Nephron progenitor cell (in vitro differentiated cells): ENCODE results near the gene GLUL.
A peak's percentile ranks its signal among the peaks of the same experiment; 100 is the strongest.

Experiments
- DNase-seq: peaks from one replicate; pipeline ENCODE4 v3.0.0; 2021
- H3K27ac Mint-ChIP-seq: 2 replicates; pipeline ENCODE4 v1.8.0; 2021; ENCODE audit warnings: mild to moderate bottlenecking, moderate library complexity, mixed read lengths
- H3K27me3 Mint-ChIP-seq: 2 replicates; pipeline ENCODE4 v1.8.0; 2021; ENCODE audit warnings: mild to moderate bottlenecking, low read depth, mixed read lengths; ENCODE audit not compliant: poor library complexity
- H3K36me3 Mint-ChIP-seq: 2 replicates; pipeline ENCODE4 v1.8.0; 2021; ENCODE audit warnings: low read depth, mixed read lengths
- H3K4me1 Mint-ChIP-seq: 2 replicates; pipeline ENCODE4 v1.8.0; 2021; ENCODE audit warnings: mixed read lengths
- H3K4me3 Mint-ChIP-seq: 2 replicates; pipeline ENCODE4 v1.8.0; 2021; ENCODE audit warnings: mild to moderate bottlenecking, moderate library complexity, mixed read lengths
- H3K9me3 Mint-ChIP-seq: 2 replicates; pipeline ENCODE4 v1.8.0; 2021; ENCODE audit warnings: mild to moderate bottlenecking, moderate library complexity, mixed read lengths
- TF ChIP-seq, protein P1 (sequence below): fragments of 200-600 bp; sonication (generic); IDR thresholded peaks from 2 replicates; pipeline ENCODE4 v1.5.0; 2021; ENCODE audit warnings: antibody characterized with exemption

The GLUL gene

DNA sequence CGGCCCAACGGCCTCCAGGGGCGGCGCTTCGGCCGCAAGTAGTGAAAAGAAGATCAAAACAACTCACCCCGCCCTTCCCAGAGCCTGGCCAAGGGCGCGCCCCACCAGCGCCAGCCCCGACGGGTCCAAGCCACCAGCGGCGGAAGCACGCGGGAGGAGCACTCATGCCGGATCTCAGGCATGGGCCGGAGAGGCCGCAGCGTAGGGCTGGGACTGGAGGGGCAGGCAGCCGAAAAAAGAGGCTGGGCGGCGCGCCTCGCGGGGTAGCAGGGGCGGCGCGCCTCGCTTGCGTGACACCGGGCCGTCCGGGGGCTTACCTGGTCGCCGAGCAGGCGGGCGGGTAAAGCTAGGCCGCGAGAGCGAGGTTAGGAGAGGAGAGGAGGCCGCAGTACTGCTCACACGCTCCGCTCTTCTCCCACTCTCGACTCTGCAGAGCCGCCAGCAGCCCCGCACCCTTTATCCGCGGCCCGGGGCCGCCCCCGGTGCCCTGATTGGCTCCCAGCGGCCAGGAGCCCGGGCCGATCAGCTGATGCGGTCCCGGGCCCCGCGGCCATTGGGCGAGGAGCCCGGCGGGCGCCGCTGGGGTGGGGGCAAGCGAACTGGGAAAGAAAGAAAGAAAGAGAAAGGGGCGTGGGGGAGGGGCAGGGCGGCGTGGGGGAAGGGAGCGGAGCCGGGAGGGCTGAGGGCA lies at the start of gene GLUL:
Gene GLUL (minus strand): TSS at position 429 of the 688 bp plus-strand sequence. CDS start 3,053 bp downstream, outside the sequence.
- Mint-ChIP-seq H3K27ac (peak within 1 kb of the TSS; percentile 100), H3K9me3 (no peaks in the 10 kb centered on the region), H3K4me3 (peak within 1 kb of the TSS; percentile 100), H3K27me3 (peaks cover 3% of the 10 kb centered on the region), H3K36me3 (peaks cover 39% of the 10 kb centered on the region), H3K4me1 (peaks cover 69% of the 10 kb centered on the region)
- peak; percentile 95 for DNase-seq
- TF ChIP-seq, protein P1, sequence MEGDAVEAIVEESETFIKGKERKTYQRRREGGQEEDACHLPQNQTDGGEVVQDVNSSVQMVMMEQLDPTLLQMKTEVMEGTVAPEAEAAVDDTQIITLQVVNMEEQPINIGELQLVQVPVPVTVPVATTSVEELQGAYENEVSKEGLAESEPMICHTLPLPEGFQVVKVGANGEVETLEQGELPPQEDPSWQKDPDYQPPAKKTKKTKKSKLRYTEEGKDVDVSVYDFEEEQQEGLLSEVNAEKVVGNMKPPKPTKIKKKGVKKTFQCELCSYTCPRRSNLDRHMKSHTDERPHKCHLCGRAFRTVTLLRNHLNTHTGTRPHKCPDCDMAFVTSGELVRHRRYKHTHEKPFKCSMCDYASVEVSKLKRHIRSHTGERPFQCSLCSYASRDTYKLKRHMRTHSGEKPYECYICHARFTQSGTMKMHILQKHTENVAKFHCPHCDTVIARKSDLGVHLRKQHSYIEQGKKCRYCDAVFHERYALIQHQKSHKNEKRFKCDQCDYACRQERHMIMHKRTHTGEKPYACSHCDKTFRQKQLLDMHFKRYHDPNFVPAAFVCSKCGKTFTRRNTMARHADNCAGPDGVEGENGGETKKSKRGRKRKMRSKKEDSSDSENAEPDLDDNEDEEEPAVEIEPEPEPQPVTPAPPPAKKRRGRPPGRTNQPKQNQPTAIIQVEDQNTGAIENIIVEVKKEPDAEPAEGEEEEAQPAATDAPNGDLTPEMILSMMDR = no peak

DNA sequence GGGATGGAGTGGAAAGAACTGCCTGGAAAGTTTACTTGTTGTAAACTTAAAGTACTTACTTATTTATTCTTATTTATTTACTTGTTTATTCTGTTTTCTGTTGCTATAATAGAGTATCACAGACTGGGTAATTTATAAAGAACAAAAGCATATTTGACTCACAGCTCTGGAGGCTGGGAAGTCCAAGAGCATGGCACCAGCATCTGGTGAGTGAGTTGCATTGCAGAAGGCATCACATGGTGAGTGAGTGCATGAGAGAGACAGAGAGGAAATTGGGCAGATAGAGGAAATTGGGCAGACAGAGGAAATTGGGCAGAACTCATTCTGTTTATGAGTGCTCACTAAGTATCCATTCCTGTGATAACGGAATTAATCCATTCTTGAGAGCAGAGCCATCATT lies 46.7 kb upstream of the GLUL start:
- peaks cover 4% of the 10 kb centered on the region for H3K36me3 Mint-ChIP-seq
- H3K4me3 Mint-ChIP-seq = no peak overlapping the region
- no peaks in the 10 kb centered on the region for H3K4me1 Mint-ChIP-seq
- no peak overlapping the region for H3K27ac Mint-ChIP-seq
- DNase-seq = no peak
- H3K27me3 Mint-ChIP-seq = no peaks in the 10 kb centered on the region
- peaks cover 25% of the 10 kb centered on the region for H3K9me3 Mint-ChIP-seq
- TF ChIP-seq, protein P1 = no peak

DNA sequence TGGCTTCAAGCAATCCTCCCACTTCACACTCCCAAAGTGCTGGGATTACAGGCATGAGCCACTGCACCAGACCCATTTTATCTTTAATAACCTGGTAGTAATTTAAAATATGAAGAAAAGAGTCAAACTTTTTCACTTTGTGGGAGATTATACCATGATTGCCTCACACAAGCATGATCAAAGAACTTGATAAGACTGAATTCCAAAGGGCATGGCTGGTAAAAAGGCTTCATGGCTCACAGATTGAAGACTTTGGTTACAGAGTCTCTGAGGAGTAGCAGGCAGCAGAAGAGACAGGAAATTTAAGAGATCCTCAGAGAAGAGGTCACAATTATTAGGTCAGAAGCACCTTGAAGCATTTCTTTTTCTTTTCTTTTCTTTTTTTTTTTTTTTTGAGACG lies 42.0 kb upstream of the GLUL start:
- peaks cover 11% of the 10 kb centered on the region for H3K9me3 Mint-ChIP-seq
- peaks cover 4% of the 10 kb centered on the region for H3K36me3 Mint-ChIP-seq
- TF ChIP-seq, protein P1 = no peak
- H3K27me3 Mint-ChIP-seq = no peaks in the 10 kb centered on the region
- H3K4me3 Mint-ChIP-seq = no peak overlapping the region
- no peak overlapping the region for H3K27ac Mint-ChIP-seq
- DNase-seq = no peak
- peaks cover 17% of the 10 kb centered on the region for H3K4me1 Mint-ChIP-seq

DNA sequence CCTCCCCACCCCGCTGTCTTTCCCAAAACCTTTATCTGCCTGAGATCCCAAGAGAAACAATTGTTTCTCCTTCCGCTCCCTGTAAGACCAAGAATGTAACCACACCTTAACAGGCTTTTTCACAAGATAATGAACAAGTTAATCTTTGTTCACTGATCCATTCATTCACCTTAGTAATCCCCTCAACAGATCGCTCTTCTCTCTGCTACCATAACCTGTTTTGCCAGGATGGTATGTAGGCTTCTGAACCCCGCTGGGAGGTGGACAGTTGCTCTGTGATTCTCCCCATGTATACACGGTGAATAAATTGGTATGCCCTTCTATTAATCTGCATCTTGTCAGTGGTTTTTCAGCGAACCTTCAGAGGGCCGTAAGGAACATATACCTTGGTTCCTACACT lies 39.7 kb upstream of the GLUL start:
- H3K27me3 Mint-ChIP-seq = peaks cover 7% of the 10 kb centered on the region
- H3K4me3 Mint-ChIP-seq = no peak overlapping the region
- no peak overlapping the region for H3K27ac Mint-ChIP-seq
- peaks cover 17% of the 10 kb centered on the region for H3K4me1 Mint-ChIP-seq
- TF ChIP-seq, protein P1 = no peak
- no peaks in the 10 kb centered on the region for H3K36me3 Mint-ChIP-seq
- no peaks in the 10 kb centered on the region for H3K9me3 Mint-ChIP-seq
- DNase-seq = no peak

DNA sequence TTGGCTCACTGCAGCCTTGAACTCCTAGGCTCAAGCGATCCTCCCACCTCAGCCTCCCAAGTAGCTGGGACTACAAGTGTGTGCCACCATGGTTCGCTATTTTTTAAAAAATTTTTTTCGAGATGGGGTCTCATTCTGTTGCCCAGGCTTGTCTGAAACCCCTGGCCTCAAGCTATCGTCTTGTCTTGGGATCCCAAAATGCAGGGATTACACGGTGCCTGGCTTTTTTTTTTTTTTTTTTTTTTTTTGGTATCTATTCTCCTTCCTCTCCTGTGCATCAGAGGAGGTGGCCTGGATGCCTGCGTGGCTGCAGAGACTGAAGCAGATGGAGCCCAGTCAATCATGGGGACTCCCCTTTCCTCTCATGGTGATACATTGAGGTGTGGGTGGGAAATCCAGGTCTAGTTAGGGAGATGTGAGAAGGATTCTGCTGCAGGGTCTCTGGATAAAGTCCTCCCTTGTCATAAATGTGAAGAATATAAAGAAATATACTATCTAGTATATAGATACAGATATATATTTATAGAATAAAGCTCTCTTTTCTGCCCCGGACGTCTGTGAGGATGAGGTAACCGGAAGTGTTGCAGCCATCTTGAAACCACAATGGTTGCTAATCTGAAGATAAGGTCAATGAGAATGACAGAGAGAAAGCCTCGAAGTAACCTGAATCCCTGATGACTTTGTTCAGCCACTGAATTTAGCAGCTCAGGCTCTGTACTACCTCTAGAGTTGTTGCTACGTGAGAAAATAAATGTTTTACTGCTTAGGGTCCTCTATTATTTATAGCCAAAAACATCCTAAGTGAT lies 38.9 kb upstream of the GLUL start:
- H3K9me3 Mint-ChIP-seq = no peaks in the 10 kb centered on the region
- H3K4me3 Mint-ChIP-seq = no peak overlapping the region
- H3K4me1 Mint-ChIP-seq = peaks cover 17% of the 10 kb centered on the region
- H3K27ac Mint-ChIP-seq = no peak overlapping the region
- H3K36me3 Mint-ChIP-seq = no peaks in the 10 kb centered on the region
- peaks cover 7% of the 10 kb centered on the region for H3K27me3 Mint-ChIP-seq
- no peak for DNase-seq
- TF ChIP-seq, protein P1 = no peak
